C4-2B (cell line): ENCODE measurements around the gene TIMM10.

Source experiments
- ZFX ChIP-seq: fragments of 450-650 bp; IDR thresholded peaks from 2 replicates; pipeline ENCODE4 v1.6.1; 2017
- TF ChIP-seq, protein P1 (sequence below): fragments of 450-650 bp; conservative IDR thresholded peaks from 2 replicates; pipeline ENCODE4 v1.5.1; 2017; ENCODE audit warnings: mild to moderate bottlenecking

- TF ChIP-seq, protein P1, sequence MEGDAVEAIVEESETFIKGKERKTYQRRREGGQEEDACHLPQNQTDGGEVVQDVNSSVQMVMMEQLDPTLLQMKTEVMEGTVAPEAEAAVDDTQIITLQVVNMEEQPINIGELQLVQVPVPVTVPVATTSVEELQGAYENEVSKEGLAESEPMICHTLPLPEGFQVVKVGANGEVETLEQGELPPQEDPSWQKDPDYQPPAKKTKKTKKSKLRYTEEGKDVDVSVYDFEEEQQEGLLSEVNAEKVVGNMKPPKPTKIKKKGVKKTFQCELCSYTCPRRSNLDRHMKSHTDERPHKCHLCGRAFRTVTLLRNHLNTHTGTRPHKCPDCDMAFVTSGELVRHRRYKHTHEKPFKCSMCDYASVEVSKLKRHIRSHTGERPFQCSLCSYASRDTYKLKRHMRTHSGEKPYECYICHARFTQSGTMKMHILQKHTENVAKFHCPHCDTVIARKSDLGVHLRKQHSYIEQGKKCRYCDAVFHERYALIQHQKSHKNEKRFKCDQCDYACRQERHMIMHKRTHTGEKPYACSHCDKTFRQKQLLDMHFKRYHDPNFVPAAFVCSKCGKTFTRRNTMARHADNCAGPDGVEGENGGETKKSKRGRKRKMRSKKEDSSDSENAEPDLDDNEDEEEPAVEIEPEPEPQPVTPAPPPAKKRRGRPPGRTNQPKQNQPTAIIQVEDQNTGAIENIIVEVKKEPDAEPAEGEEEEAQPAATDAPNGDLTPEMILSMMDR = no peak
- TF ChIP-seq ZFX = no peak
These were observed 29.6 kb upstream of the TIMM10 start for GRCh38 chr11:57560146-57560545.
